PC-9 (cell line): Measurements from ENCODE around the gene MRFAP1L1.
"Not testable (repeated sequence)": the region's sequence is repeated elsewhere in the genome, so short reads cannot be mapped to it uniquely, and the experiment has no call there.

Experiments used
- EZH2 ChIP-seq: fragments of 200-600 bp; sonication (generic); IDR thresholded peaks from 2 replicates; pipeline ENCODE4 v1.8.0; 2017; ENCODE audit warnings: antibody characterized with exemption, low read depth
- TF ChIP-seq, protein P1 (sequence below): fragments of 200-600 bp; sonication (generic); conservative IDR thresholded peaks from 2 replicates; pipeline ENCODE4 v1.6.1; 2017; ENCODE audit warnings: mixed run types, antibody characterized with exemption, mild to moderate bottlenecking, moderate library complexity

DNA sequence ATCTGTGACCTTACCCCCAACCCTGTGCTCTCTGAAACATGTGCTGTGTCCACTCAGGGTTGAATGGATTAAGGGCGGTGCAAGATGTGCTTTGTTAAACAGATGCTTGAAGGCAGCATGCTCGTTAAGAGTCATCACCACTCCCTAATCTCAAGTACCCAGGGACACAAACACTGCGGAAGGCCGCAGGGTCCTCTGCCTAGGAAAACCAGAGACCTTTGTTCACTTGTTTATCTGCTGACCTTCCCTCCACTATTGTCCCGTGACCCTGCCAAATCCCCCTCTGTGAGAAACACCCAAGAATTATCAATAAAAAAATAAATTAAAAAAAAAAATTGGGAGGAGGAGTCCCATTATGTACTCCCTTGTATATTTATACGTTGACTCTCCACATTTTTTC is 46.7 kb upstream of the MRFAP1L1 start:
- TF ChIP-seq, protein P1, sequence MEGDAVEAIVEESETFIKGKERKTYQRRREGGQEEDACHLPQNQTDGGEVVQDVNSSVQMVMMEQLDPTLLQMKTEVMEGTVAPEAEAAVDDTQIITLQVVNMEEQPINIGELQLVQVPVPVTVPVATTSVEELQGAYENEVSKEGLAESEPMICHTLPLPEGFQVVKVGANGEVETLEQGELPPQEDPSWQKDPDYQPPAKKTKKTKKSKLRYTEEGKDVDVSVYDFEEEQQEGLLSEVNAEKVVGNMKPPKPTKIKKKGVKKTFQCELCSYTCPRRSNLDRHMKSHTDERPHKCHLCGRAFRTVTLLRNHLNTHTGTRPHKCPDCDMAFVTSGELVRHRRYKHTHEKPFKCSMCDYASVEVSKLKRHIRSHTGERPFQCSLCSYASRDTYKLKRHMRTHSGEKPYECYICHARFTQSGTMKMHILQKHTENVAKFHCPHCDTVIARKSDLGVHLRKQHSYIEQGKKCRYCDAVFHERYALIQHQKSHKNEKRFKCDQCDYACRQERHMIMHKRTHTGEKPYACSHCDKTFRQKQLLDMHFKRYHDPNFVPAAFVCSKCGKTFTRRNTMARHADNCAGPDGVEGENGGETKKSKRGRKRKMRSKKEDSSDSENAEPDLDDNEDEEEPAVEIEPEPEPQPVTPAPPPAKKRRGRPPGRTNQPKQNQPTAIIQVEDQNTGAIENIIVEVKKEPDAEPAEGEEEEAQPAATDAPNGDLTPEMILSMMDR, result not testable (repeated sequence)
- not testable (repeated sequence) for TF ChIP-seq EZH2
